Measurements from ENCODE around the gene STMN1.
"Not testable (repeated sequence)": the region's sequence is repeated elsewhere in the genome, so short reads cannot be mapped to it uniquely, and the experiment has no call there.

The STMN1 gene

DNA sequence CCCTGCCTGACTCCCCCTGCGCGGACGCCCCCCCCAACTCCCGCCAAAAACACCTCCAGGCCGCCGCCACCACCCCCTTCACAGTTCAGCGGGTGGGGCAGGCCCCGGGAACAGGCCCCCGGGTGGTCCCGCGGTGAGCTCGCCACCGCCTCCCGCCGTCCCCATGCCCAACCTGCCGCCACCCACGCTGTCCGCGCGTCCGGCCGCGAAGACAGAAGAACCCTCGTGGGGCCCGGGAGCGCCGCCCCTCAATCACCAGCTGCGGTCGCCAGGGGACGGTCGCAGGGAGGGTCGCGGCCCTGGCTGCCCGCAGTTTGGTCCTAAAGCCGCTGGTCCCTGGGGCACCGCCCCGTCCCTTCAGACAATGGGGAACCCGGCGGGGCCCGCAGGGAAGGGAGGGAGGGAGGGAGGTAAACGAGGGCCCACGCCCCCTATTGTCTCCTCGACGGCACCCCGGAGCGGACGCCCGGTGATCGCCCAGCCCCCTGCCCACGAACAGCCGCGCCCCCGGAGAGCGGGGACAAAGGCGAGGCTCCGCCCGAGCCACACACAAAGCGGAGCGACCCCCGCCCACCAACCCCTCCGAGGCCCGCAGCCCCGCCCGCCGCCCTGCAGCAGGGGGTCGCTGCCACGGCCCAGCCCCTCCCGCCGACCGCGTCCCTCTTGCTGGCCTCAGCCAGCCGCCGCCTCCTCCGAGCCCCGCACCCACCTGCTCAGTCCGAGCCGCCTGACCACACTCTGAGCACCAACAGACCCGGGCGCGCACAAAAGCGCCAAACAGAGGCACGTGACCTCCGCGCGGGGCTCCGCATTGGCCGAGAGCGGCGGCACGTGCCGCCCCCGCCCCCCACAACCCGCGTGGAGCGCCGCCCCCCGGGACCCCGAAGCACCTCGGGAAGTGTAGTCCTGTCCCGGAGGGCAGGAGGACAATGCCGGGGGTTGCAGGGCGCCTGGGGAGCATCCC is at the start of gene STMN1:
STMN1 (minus strand) TSS at position 740 of the 964 bp plus-strand sequence. CDS start 1,743 bp downstream, outside the sequence.
- H3K27ac Mint-ChIP-seq, result peak within 1 kb of the TSS; percentile 91
- H3K4me1 Mint-ChIP-seq, result peaks cover 22% of the 10 kb centered on the region
- H3K36me3 Mint-ChIP-seq, result peaks cover 60% of the 10 kb centered on the region
- no peaks in the 10 kb centered on the region for H3K9me3 Mint-ChIP-seq
- ATAC-seq, result peak; percentile 81
- H3K4me3 Mint-ChIP-seq, result peak within 1 kb of the TSS; percentile 86
- peak; percentile 59 to 89 for DNase-seq (ENCODE audit: low spot score in 2 of 2)

DNA sequence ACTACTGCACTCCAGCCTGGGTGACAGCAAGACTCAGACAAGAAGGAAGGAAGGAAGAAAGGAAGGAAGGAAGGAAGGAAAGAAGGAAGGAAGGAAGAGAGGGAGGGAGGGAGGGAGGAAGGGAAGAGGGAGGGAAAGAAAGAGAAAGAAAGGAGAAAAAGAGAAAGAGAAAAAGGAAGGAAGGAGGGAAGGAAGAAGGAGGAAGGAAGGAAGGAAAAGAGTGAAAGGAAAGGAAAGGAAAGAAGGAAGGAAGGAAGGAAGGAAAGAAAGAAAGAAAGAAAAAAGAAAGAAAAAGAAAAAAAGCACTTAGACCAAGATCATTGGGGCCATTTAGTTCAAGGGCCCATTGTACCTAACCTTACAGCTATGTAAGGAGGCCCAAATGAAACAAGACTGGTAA is 49.3 kb upstream of the STMN1 start:
- no peak overlapping the region for H3K27ac Mint-ChIP-seq
- H3K36me3 Mint-ChIP-seq, result peaks cover 33% of the 10 kb centered on the region
- no peak overlapping the region for H3K4me3 Mint-ChIP-seq
- DNase-seq (ENCODE audit: low spot score in 2 of 2) (no peak), ATAC-seq (no peak)
- no peaks in the 10 kb centered on the region for H3K9me3 Mint-ChIP-seq
- H3K4me1 Mint-ChIP-seq, result peaks cover 16% of the 10 kb centered on the region

DNA sequence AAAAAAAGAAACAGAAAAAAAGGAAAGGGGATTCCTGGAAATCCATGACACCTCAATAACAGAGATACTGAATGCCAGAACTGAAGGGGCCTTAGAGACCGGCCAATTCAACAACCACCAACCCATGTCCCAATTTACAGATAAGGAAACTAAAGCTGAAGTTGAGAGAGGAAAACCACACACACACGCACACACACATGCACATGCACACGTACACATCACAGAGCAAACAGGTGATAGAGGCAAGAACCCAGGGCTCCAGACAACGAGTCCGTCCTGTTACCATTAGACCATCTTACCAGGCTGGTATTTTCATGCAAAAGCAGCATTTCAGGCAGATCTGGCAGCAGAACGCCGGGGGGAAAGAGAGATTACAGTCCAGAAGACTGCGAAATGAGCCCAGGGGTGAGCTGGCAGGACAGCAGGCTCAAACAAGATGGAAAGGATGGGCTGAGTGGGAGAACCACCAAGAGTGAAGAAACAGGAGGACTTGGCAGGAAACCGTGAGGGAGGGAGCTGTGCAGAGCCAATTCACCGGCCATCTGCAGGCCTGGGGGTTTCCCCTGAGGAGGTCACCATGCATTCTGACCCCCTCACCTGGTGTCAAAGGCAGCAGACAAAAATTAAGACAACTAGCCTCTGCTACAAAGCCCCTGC is 48.2 kb upstream of the STMN1 start:
- Mint-ChIP-seq H3K4me1 (peaks cover 16% of the 10 kb centered on the region), H3K27ac (peak overlapping the region; percentile 0), H3K9me3 (no peaks in the 10 kb centered on the region), H3K36me3 (peaks cover 22% of the 10 kb centered on the region), H3K4me3 (no peak overlapping the region)
- no peak for ATAC-seq
- no peak for DNase-seq (ENCODE audit: low spot score in 2 of 2)

DNA sequence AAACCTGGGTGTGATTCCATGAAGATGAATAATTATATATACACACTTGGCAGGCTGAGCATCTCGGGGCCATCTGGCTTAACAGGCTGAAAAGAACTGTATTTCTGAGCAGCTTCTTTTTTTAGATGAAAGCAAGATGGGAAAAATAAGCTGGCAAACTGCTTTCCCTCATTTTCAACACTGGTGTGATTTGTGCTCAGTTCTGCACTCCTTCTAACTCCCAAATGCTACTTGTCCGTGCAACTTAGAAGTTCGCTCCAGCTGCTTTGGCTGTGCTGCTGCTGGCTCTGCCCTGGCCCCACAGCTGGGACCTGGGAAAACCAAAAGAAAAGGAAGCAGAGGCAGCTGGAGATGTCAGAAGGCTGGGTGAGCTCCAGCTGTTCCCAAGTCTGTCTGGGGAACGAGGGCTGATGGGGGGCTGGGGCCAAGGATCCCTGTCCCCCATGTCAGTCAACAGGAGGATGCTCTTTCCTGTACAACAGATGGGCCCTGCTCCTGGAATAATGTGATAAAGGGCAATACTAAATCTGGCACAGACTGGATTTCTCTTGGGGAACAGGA is 46.7 kb upstream of the STMN1 start:
- ATAC-seq, result no peak

DNA sequence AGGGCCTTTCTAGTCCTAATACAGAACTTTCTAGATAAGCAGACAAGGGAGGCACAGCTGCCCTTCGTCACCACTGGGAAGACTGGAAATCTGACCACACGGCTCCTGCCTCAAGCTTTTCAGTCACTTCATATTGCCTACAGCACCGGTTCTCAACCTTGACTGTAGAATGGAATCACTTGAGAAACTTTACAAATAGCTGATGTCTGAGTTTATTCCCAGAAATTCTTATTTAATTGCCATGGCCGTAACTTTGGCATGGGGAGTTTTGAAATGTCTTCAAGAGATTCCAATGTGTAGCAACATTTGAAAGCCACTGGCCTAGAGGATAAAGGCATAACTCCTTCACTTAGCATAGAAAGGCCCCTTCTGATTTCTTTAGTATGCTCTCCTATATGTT is 42.4 kb upstream of the STMN1 start:
- peaks cover 2% of the 10 kb centered on the region for H3K36me3 Mint-ChIP-seq
- no peak overlapping the region for H3K27ac Mint-ChIP-seq
- no peak overlapping the region for H3K4me3 Mint-ChIP-seq
- ATAC-seq, result no peak
- DNase-seq (ENCODE audit: low spot score in 2 of 2), result no peak
- peaks cover 2% of the 10 kb centered on the region for H3K9me3 Mint-ChIP-seq
- H3K4me1 Mint-ChIP-seq, result peaks cover 7% of the 10 kb centered on the region

More for the DNA sequence above, 46.7 kb upstream of the STMN1 start:
- Mint-ChIP-seq H3K4me1 (peaks cover 16% of the 10 kb centered on the region), H3K9me3 (no peaks in the 10 kb centered on the region), H3K27ac (no peak overlapping the region), H3K4me3 (no peak overlapping the region), H3K36me3 (peaks cover 11% of the 10 kb centered on the region)
- DNase-seq (ENCODE audit: low spot score in 2 of 2), result no peak

DNA sequence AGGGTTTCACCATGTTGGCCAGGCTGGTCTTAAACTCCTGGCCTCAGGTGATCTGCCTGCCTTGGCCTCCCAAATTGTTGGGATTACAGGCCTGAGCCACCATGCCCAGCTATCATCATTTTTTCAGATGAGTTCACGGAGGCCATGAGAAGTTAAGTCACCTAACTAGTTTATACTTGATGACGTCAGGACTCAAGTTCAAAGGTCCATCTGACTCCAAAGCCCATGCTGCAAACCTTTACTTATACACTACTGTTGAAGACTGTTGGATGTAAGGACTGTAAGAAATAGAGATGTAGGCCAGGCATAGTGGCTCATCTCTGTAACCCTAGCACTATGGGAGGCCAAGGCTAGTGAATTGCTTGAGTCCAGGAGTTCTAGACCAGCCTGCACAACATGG is 40.8 kb upstream of the STMN1 start:
- DNase-seq (ENCODE audit: low spot score in 2 of 2), result no peak
- no peak for ATAC-seq
- peaks cover 9% of the 10 kb centered on the region for H3K9me3 Mint-ChIP-seq
- no peaks in the 10 kb centered on the region for H3K36me3 Mint-ChIP-seq
- no peaks in the 10 kb centered on the region for H3K4me1 Mint-ChIP-seq
- H3K27ac Mint-ChIP-seq, result no peak overlapping the region
- H3K4me3 Mint-ChIP-seq, result no peak overlapping the region

DNA sequence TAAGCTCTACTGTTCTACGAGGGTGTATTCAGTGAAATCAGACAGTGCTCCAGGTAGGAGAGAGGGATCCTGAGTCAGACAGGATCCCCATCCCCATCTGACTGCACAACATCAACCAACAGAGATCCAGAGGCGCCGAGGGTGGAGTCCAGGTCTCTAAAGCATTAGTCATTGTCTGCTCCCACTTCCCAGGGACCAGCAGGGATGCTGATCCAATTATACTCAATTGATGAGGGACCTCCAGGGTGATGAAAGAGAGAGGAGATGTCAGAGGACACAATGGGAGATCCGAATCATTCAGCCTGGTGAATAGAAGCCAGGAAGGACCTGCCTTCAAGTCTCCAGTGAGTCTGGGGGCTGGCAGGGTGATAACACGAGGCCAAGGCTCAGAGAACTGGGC is 39.5 kb upstream of the STMN1 start:
- H3K36me3 Mint-ChIP-seq, result no peaks in the 10 kb centered on the region
- peaks cover 9% of the 10 kb centered on the region for H3K9me3 Mint-ChIP-seq
- H3K27ac Mint-ChIP-seq, result no peak overlapping the region
- no peaks in the 10 kb centered on the region for H3K4me1 Mint-ChIP-seq
- no peak for ATAC-seq
- DNase-seq (ENCODE audit: low spot score in 2 of 2), result no peak
- no peak overlapping the region for H3K4me3 Mint-ChIP-seq

DNA sequence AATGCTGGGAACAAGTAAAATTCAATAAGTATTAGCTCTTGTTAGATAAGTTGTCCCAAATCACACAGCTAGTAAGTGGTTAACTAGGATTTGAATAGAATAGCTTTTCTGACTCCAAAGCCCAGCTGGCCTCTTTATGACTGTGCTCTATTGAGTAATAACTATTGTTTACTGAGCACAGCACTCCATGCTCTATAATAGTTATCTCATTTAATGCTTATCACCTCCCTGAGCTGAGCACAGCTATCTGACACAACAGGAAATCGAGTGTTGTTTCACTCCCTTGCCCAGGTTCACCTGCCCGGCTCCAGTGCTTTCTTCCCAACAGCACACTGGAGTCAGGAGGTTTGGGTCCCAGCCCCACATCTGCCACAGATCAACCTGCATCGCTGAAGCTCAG is 38.8 kb upstream of the STMN1 start:
- no peaks in the 10 kb centered on the region for H3K4me1 Mint-ChIP-seq

DNA sequence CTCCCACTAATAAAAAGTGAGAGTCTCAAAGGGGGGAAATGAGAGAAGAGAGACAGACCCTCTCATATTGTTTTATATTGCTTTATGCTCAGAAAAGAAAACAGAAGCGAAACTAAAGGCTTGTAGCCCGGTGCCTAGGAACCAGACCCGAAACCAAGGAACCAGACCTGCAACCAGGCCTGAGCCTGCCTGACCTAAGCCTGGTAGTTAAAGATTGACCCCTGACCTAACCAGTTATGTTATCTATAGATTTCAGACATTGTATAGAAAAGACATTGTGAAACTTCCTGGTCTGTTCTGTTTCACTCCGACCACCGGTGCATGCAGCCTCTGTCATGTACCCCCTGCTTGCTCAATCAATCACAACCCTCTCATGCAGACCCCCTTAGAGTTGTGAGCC is 37.3 kb upstream of the STMN1 start:
- not testable (repeated sequence) for H3K9me3 Mint-ChIP-seq; H3K27ac Mint-ChIP-seq; H3K4me1 Mint-ChIP-seq; H3K36me3 Mint-ChIP-seq; ATAC-seq; H3K4me3 Mint-ChIP-seq; DNase-seq (ENCODE audit: low spot score in 2 of 2)

More for the DNA sequence above, 38.8 kb upstream of the STMN1 start:
- H3K4me3 Mint-ChIP-seq, result no peak overlapping the region
- ATAC-seq (peak; percentile 47), DNase-seq (ENCODE audit: low spot score in 2 of 2) (no peak)
- no peaks in the 10 kb centered on the region for H3K36me3 Mint-ChIP-seq
- H3K27ac Mint-ChIP-seq, result no peak overlapping the region
- peaks cover 9% of the 10 kb centered on the region for H3K9me3 Mint-ChIP-seq

DNA sequence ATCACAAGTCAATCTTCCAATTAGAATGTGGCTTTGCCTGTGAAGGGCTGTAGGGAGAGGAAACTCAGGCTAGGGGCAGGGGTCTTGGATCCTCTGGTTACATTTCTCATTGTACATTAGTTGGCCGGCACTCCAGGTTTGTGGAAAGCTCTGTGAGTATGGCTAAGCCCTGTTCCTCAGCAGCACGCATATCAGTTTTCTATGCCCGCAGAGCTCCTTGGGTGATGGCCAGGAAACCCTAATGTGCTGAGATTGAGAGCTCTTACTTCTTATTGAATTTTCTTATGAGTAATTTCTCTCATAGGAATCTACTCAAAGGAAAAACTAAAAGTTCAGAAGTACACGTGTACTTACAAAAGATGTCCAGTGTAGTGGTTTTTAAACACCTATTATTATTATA is 30.7 kb upstream of the STMN1 start:
- H3K4me3 Mint-ChIP-seq, result no peak overlapping the region

DNA sequence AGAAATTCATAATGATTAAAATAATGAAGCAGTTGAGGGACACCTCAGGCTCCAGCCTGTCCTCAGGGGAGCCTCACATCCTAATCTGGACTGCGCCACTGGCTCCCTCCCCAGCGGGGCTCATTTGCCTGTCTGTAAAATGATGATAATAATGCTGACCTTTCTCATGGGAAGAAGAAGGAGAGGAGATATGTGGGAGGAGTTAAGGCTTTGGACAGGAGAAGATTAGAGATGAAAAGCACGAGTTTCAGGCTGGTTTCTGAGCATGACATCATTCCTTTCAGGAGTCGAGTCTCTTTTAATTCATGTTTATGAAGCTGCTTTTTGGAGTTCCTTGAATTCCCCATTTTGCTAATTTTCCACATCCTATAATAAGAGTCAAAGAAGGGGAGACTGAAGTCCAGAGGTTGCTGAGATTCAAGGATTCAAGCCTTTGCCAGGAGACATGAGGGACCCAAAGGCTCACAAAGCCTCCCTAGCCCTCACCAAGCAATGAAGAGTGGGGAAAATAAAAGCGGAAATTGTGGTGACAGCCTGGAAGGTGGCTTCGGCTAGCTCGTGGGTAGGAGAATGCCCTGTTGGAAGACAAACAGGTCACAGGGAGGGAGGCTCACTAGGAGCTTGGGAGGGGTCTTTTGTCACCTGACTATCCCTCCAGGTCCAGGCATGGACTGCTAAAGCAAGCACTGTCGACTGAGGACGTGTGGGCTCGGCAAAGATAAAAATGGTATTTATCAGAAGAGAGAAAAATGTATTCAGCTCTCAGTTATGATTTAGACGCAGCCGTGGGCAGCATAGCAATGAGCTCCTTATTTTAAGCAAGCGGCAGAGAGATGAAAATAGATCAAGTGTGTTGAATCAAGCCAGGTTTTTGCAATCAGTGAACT is 27.5 kb upstream of the STMN1 start:
- H3K4me1 Mint-ChIP-seq, result no peaks in the 10 kb centered on the region
- H3K27ac Mint-ChIP-seq, result peak overlapping the region; percentile 35
- H3K9me3 Mint-ChIP-seq, result no peaks in the 10 kb centered on the region
- no peak for DNase-seq (ENCODE audit: low spot score in 2 of 2)
- no peak for ATAC-seq
- no peak overlapping the region for H3K4me3 Mint-ChIP-seq
- H3K36me3 Mint-ChIP-seq, result no peaks in the 10 kb centered on the region

More for the DNA sequence above, 30.7 kb upstream of the STMN1 start:
- Mint-ChIP-seq H3K9me3 (no peaks in the 10 kb centered on the region), H3K36me3 (no peaks in the 10 kb centered on the region), H3K27ac (no peak overlapping the region), H3K4me1 (no peaks in the 10 kb centered on the region)
- no peak for ATAC-seq
- DNase-seq (ENCODE audit: low spot score in 2 of 2), result no peak

DNA sequence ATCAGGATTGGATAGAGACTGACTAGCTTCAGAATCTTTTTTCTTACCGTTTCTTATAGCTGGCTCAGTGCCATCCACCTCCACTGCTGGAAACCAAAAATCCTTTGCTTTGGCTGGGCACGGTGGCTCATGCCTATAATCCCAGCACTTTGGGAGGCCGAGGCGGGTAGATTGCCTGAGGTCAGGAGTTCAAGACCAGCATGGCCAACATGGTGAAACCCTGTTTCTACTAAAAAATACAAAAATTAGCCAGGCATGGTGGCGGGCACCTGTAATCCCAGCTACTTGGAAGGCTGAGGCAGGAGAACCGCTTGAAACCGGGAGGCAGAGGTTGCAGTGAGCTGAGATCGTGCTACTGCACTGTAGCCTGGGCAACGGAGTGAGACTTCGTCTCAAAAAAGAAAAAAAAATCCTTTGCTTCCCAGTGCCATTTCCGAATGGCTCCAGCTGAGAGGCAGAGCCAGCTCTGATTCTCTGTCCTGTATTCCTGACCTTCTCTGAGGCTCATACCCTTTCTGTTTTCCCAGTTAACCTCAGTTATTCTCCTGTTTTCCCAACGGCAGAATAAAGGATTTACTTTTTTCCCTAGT is 26.7 kb upstream of the STMN1 start:
- not testable (repeated sequence) for H3K36me3 Mint-ChIP-seq; H3K9me3 Mint-ChIP-seq; DNase-seq (ENCODE audit: low spot score in 2 of 2); H3K4me3 Mint-ChIP-seq; ATAC-seq; H3K4me1 Mint-ChIP-seq
- peak overlapping the region; percentile 35 for H3K27ac Mint-ChIP-seq

DNA sequence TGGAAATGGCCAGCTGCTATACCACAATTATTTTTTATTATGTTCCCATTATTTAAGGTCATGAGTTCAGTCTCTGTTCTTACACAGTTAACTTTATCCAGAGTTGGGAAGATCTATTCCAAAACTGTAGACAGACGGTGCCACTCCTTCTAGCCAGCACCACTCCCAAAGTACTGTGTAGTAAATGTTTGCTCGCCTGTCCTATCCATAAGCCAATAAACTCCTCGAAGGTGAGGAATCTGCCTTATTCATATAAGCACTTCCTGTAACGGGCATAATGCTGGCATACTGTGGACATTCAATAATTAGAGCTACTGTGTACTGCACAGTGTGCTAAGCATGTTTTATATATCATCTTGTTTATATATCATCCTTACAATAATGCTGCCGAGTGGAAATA is 26.1 kb upstream of the STMN1 start:
- Mint-ChIP-seq H3K27ac (no peak overlapping the region), H3K4me1 (no peaks in the 10 kb centered on the region), H3K9me3 (no peaks in the 10 kb centered on the region), H3K36me3 (no peaks in the 10 kb centered on the region), H3K4me3 (no peak overlapping the region)
- no peak for DNase-seq (ENCODE audit: low spot score in 2 of 2)
- ATAC-seq, result no peak

DNA sequence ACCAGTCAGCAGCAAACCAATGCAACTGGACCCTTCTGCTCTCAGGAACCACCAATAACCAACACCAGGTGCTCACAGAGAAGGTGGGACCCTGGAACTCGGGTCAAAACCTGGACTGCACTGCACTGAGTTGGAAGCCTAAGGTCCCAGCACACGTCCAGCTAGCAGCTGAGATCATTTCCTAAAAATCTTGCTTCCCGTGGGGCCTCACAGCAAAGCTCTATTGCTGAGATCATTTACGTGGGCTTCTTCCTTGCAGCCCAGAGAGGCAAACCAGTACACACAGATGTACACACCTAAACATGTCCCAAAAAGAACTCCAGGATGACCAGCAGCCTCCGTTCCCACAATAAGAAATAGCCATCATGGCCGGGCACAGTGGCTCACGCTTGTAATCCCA is 22.8 kb upstream of the STMN1 start:
- ATAC-seq (no peak), DNase-seq (ENCODE audit: low spot score in 2 of 2) (no peak)
- Mint-ChIP-seq H3K36me3 (no peaks in the 10 kb centered on the region), H3K9me3 (no peaks in the 10 kb centered on the region), H3K4me1 (peaks cover 7% of the 10 kb centered on the region), H3K27ac (no peak overlapping the region), H3K4me3 (no peak overlapping the region)
